Gastroesophageal sphincter (tissue), 4 donors: ENCODE results near the gene WAS. TPM values are rescaled to one million over a fixed set of nuclear protein-coding genes. Genes with fewer than 3 reads are reported as not detected.
"Not testable (repeated sequence)": the region's sequence is repeated elsewhere in the genome, so short reads cannot be mapped to it uniquely, and the experiment has no call there.

Experiments used
- ATAC-seq: fragments of 150-250 bp; one replicate; pipeline ENCODE4 v1.9.1; 2016; ENCODE audit warnings: mild to moderate bottlenecking, moderate library complexity
- H3K27ac ChIP-seq, 4 donors: fragments of 200-600 bp; sonication (generic) in 3 of 4; 1 replicate in 3 of 4; 2 replicates in 1 of 4; pipeline ENCODE4 v1.5.1; 2016 to 2019
- H3K27me3 ChIP-seq: fragments of 200-600 bp; sonication (generic); one replicate; pipeline ENCODE4 v1.5.1; 2019
- H3K36me3 ChIP-seq, 2 donors: fragments of 200-600 bp; sonication (generic); one replicate each; pipeline ENCODE4 v1.5.1; 2019; ENCODE audit warnings: control low read depth in 1 of 2
- H3K4me1 ChIP-seq, 3 donors: fragments of 200-600 bp; sonication (generic); 1 replicate in 2 of 3; 2 replicates in 1 of 3; pipeline ENCODE4 v1.5.1; 2016 to 2019; ENCODE audit warnings: control low read depth in 2 of 3
- H3K4me3 ChIP-seq, 2 donors: fragments of 200-600 bp; sonication (generic); one replicate each; pipeline ENCODE4 v1.5.1; 2019; ENCODE audit warnings: mild to moderate bottlenecking in 1 of 2, moderate library complexity in 1 of 2
- H3K9me3 ChIP-seq, 3 donors: fragments of 200-600 bp; sonication (generic); one replicate each; pipeline ENCODE4 v1.5.1; 2017 to 2019; ENCODE audit warnings: control low read depth in 2 of 3
- EP300 ChIP-seq: sonication (generic); formaldehyde crosslinking; IDR thresholded peaks from one replicate; pipeline ENCODE4 v1.6.1; 2017; ENCODE audit warnings: antibody characterized with exemption, mild to moderate bottlenecking
- POLR2A ChIP-seq, 2 donors: fragments of 450-650 bp; IDR thresholded peaks; one replicate each; pipeline ENCODE4 v1.6.1; 2017; ENCODE audit warnings: antibody characterized with exemption in 2 of 2, mild to moderate bottlenecking in 2 of 2, moderate library complexity in 1 of 2
- POLR2AphosphoS5 ChIP-seq: sonication (generic); formaldehyde crosslinking; IDR thresholded peaks from one replicate; pipeline ENCODE4 v1.6.1; 2017; ENCODE audit warnings: antibody characterized with exemption
- WGBS, 2 donors: methylation state at CpG; one replicate each; pipeline ENCODE4 v1.1.5; 2018; ENCODE audit warnings: low coverage in 1 of 2; 5-methylcytosine and 5-hydroxymethylcytosine counted together
- total RNA-seq, 4 donors: library from RNA; depleted of rRNA; stranded (reverse); fragments of >200 nt; gene quantifications; one replicate each; pipeline ENCODE4 v1.1.0, GENCODE V29; 2016
- TF ChIP-seq, protein P1 (sequence below), 4 experiments: fragments of 200-600 bp in 2 of 4; fragments of 450-650 bp in 2 of 4; sonication (generic) in 1 of 4; IDR thresholded peaks; one replicate each; pipeline ENCODE4 v1.5.1; 2017 to 2019; ENCODE audit warnings: antibody characterized with exemption in 4 of 4, mild to moderate bottlenecking in 2 of 4, moderate library complexity in 2 of 4

The WAS gene
- total RNA-seq, 4 donors from 2014 or later, result 1.6 to 5.4 (median 3.7) TPM

DNA sequence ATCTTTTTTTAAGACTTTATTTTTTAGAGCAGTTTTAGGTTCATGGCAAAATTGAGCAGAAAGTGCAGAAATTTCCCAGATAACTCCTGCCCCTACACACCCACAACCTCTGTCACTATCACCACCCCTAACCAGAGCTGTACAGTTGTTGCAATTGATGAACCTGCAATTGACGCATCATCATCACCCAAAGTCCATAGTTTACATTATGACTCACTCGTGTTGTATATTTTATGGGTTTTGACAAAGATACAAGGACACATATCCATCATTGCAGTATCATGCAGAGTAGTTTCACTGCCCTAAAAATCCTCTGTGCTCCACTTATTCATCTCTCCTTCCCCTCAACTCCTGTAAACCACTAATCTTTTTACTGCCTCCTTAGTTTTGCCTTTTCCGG lies 34.5 kb upstream of the WAS start:
- Histone ChIP-seq H3K27me3 (no peaks in the 10 kb centered on the region), H3K36me3 (no peaks in the 10 kb centered on the region), H3K4me3 (no peak overlapping the region), H3K9me3 (no peaks in the 10 kb centered on the region), H3K4me1 (no peaks in the 10 kb centered on the region), H3K27ac (peak overlapping the region in 2 of 4 donors; percentile 29 to 58)
- TF ChIP-seq EP300, result no peak
- TF ChIP-seq, protein P1, sequence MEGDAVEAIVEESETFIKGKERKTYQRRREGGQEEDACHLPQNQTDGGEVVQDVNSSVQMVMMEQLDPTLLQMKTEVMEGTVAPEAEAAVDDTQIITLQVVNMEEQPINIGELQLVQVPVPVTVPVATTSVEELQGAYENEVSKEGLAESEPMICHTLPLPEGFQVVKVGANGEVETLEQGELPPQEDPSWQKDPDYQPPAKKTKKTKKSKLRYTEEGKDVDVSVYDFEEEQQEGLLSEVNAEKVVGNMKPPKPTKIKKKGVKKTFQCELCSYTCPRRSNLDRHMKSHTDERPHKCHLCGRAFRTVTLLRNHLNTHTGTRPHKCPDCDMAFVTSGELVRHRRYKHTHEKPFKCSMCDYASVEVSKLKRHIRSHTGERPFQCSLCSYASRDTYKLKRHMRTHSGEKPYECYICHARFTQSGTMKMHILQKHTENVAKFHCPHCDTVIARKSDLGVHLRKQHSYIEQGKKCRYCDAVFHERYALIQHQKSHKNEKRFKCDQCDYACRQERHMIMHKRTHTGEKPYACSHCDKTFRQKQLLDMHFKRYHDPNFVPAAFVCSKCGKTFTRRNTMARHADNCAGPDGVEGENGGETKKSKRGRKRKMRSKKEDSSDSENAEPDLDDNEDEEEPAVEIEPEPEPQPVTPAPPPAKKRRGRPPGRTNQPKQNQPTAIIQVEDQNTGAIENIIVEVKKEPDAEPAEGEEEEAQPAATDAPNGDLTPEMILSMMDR (IDR thresholded peaks at IDR 0.05), result no peak
- no peak for TF ChIP-seq POLR2A (IDR thresholded peaks at IDR 0.05)
- TF ChIP-seq POLR2AphosphoS5, result no peak
- no peak for ATAC-seq
- 47 to 86% methylated on average over 1 to 2 of the region's 3 CpGs for WGBS, 2 donors

- not testable (repeated sequence) for ATAC-seq, H3K4me3 ChIP-seq, H3K36me3 ChIP-seq, H3K4me1 ChIP-seq, H3K27me3 ChIP-seq, H3K27ac ChIP-seq, H3K9me3 ChIP-seq
- 38 to 58% methylated on average over 2 of the region's 5 CpGs for WGBS, 2 donors
These were observed 31.5 kb upstream of the WAS start for GRCh38 chrX:48652055-48652579.

DNA sequence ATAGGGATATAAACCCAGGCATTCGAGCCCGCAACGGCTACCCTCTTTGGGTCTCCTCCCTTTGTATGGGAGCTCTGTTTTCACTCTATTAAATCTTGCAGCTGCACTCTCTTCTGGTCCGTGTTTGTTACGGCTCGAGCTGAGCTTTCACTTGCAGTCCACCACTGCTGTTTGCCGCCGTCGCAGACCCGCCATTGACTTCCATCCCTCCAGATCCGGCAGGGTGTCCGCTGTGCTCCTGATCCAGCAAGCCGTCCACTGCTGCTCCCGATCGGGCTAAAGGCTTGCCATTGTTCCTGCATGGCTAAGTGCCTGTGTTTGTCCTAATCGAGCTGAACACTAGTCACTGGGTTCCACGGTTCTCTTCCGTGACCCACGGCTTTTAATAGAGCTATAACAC lies 28.9 kb upstream of the WAS start:
- not testable (repeated sequence) for H3K4me1 ChIP-seq, H3K9me3 ChIP-seq, H3K36me3 ChIP-seq, H3K4me3 ChIP-seq, H3K27ac ChIP-seq, H3K27me3 ChIP-seq, ATAC-seq
- 64 to 80% methylated on average over 1 to 6 of the region's 19 CpGs for WGBS, 2 donors

DNA sequence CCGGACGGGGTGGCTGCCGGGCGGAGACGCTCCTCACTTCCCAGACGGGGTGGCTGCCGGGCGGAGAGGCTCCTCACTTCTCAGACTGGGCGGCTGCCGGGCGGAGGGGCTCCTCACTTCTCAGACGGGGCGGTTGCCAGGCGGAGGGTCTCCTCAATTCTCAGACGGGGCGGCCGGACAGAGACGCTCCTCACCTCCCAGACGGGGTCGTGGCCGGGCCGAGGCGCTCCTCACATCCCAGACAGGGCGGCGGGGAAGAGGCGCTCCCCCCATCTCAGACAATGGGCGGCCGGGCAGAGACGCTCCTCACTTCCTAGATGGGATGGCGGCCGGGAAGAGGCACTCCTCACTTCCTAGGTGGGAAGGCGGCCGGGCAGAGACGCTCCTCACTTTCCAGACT lies 23.9 kb upstream of the WAS start:
- not testable (repeated sequence) for H3K27ac ChIP-seq, H3K4me1 ChIP-seq, H3K36me3 ChIP-seq, H3K9me3 ChIP-seq, H3K27me3 ChIP-seq, ATAC-seq, H3K4me3 ChIP-seq
- no CpG with 5 or more reads among the region's 34 CpGs for WGBS, 2 donors

GRCh38 chrX:48663241-48663640 lies 20.4 kb upstream of the WAS start:
- Histone ChIP-seq H3K9me3 (no peaks in the 10 kb centered on the region), H3K27me3 (no peaks in the 10 kb centered on the region), H3K4me3 (no peak overlapping the region), H3K4me1 (no peaks in the 10 kb centered on the region), H3K36me3 (no peaks in the 10 kb centered on the region), H3K27ac (no peak overlapping the region)
- no peak for ATAC-seq
- TF ChIP-seq EP300 (no peak), POLR2A (IDR thresholded peaks at IDR 0.05) (no peak), POLR2AphosphoS5 (no peak)
- TF ChIP-seq, protein P1 (IDR thresholded peaks at IDR 0.05), result no peak
- WGBS, 2 donors, result 67% methylated on average over 1 of the region's 1 CpG; no CpG with 5 or more reads in 1 of the 2 donors

- 78% methylated on average over 1 of the region's 1 CpG; no CpG with 5 or more reads in 1 of the 2 donors for WGBS, 2 donors
- Histone ChIP-seq H3K4me3 (no peak overlapping the region), H3K4me1 (no peaks in the 10 kb centered on the region), H3K9me3 (no peaks in the 10 kb centered on the region), H3K27me3 (no peaks in the 10 kb centered on the region), H3K27ac (no peak overlapping the region), H3K36me3 (no peaks in the 10 kb centered on the region)
- TF ChIP-seq POLR2A (IDR thresholded peaks at IDR 0.05) (no peak), POLR2AphosphoS5 (no peak), EP300 (no peak)
- TF ChIP-seq, protein P1 (IDR thresholded peaks at IDR 0.05), result no peak
- ATAC-seq, result no peak
These were observed 19.4 kb upstream of the WAS start for GRCh38 chrX:48664156-48664555.

DNA sequence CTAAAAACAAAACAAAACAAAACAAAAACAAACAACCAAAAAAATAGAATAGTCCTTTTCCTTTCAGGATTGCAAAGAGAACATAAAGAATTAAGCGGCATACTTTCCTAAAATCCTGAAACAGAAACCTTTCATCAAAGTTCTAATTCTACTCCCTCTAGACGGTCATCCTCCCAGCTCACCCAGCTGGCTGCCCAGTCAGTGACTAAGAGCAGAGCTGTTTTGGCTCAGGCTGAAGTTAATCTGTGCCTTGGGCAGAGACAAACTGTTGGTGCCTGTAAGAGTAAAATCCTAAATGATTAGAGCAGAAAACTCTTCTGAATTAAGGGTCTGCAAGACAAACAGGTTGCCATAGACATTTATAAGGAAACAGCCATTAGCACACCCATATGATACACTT lies 17.6 kb upstream of the WAS start:
- H3K4me3 ChIP-seq, result no peak overlapping the region
- no peaks in the 10 kb centered on the region for H3K4me1 ChIP-seq
- H3K9me3 ChIP-seq, result no peaks in the 10 kb centered on the region
- 30 to 83% methylated on average over 2 of the region's 2 CpGs for WGBS, 2 donors
- TF ChIP-seq, protein P1 (IDR thresholded peaks at IDR 0.05), result no peak
- TF ChIP-seq POLR2AphosphoS5 (no peak), EP300 (no peak)
- ATAC-seq, result no peak
- no peaks in the 10 kb centered on the region for H3K36me3 ChIP-seq
- no peak overlapping the region for H3K27ac ChIP-seq
- no peaks in the 10 kb centered on the region for H3K27me3 ChIP-seq
